Right ventricle myocardium inferior (tissue), 1 donor: ENCODE data around the gene TAS2R40. TPM values are rescaled to one million over a fixed set of nuclear protein-coding genes. Genes with fewer than 3 reads are reported as not detected.
"Not testable (repeated sequence)": the region's sequence is repeated elsewhere in the genome, so short reads cannot be mapped to it uniquely, and the experiment has no call there.

ENCODE experiments used
- ATAC-seq: fragments of 200-7000 bp; cut with Tn5 transposase; one replicate; pipeline ENCODE4 v1.9.1; 2020; ENCODE audit warnings: mild to moderate bottlenecking, moderate library complexity
- DNase-seq: peaks from one replicate; pipeline ENCODE4 v3.0.0; 2021; ENCODE audit errors: missing footprints
- intact Hi-C: fragments of 100-400 bp; cut with DNase I; formaldehyde crosslinking; loops from one replicate; pipeline ENCODE4 v1.11.0; 2022
- long read RNA-seq: library from polyadenylated mRNA; unstranded; transcript quantifications from one replicate; pipeline ENCODE4 v2.0.0, GENCODE V29; 2021
- total RNA-seq: library from RNA; stranded (reverse); fragmentation: NEBNext Ultra II Directional; extraction: Animal tissue kit (Norgen Biotek cat#: 25700); gene quantifications from one replicate; pipeline ENCODE4 v1.2.1, GENCODE V29; 2021
- donor health status: DM: no; HTN: yes; CAD: no; lungs with severe emphysema.

The TAS2R40 gene
- not detected for total RNA-seq
- long read RNA-seq, result 0 reads

- intact Hi-C loops, result no loop called here
- DNase-seq (no peak), ATAC-seq (no peak)
Measured at GRCh38 chr7:143221737-143222136, at the start of gene TAS2R40. TSS of gene TAS2R40 (plus strand) at chr7:143222037. CDS start at chr7:143222079, 42 bp downstream.

- ATAC-seq (no peak), DNase-seq (no peak)
Measured at GRCh38 chr7:143172354-143172753, 49.5 kb upstream of the TAS2R40 start.

GRCh38 chr7:143176128-143176527, 45.7 kb upstream of the TAS2R40 start:
- intact Hi-C loops, result no loop called here
- DNase-seq (no peak), ATAC-seq (no peak)

More at GRCh38 chr7:143172354-143172753, 49.5 kb upstream of the TAS2R40 start:
- intact Hi-C loops, result no loop called here

GRCh38 chr7:143177374-143178119, 44.3 kb upstream of the TAS2R40 start:
- ATAC-seq (no peak), DNase-seq (no peak)
- intact Hi-C loops, result no loop called here

- DNase-seq, ATAC-seq, intact Hi-C loops: not testable (repeated sequence)
Measured at GRCh38 chr7:143180771-143181170, 41.1 kb upstream of the TAS2R40 start.

- intact Hi-C loops, result no loop called here
- ATAC-seq (no peak), DNase-seq (no peak)
Measured at GRCh38 chr7:143181349-143181748, 40.5 kb upstream of the TAS2R40 start.

GRCh38 chr7:143183024-143183423, 38.8 kb upstream of the TAS2R40 start, which contains the start of gene TAS2R39:
TSS of gene TAS2R39 (plus strand) at chr7:143183419. CDS start at chr7:143183419, 0 bp downstream.
- intact Hi-C loops, result no loop called here
- DNase-seq (no peak), ATAC-seq (no peak)

GRCh38 chr7:143185551-143185950, 36.3 kb upstream of the TAS2R40 start:
- DNase-seq (no peak), ATAC-seq (no peak)
- intact Hi-C loops, result no loop called here

GRCh38 chr7:143188994-143189393, 32.8 kb upstream of the TAS2R40 start:
- DNase-seq (no peak), ATAC-seq (no peak)
- intact Hi-C loops, result no loop called here

GRCh38 chr7:143193880-143194279, 28.0 kb upstream of the TAS2R40 start:
- ATAC-seq (no peak), DNase-seq (no peak)
- intact Hi-C loops, result no loop called here

- intact Hi-C loops, result no loop called here
- ATAC-seq (no peak), DNase-seq (no peak)
Measured at GRCh38 chr7:143199040-143199439, 22.8 kb upstream of the TAS2R40 start.

GRCh38 chr7:143202161-143202560, 19.7 kb upstream of the TAS2R40 start:
- intact Hi-C loops, result no loop called here
- DNase-seq (no peak), ATAC-seq (no peak)

GRCh38 chr7:143203386-143203785, 18.5 kb upstream of the TAS2R40 start:
- intact Hi-C loops, result no loop called here
- no peak for ATAC-seq

GRCh38 chr7:143205560-143206293, 16.1 kb upstream of the TAS2R40 start:
- DNase-seq, result no peak
- ATAC-seq, result peak; percentile 54
- intact Hi-C loops, result no loop called here

More at GRCh38 chr7:143203386-143203785, 18.5 kb upstream of the TAS2R40 start:
- DNase-seq, result no peak

- intact Hi-C loops, result loop anchor here (10.0 kb wide), 1 partner anchor 606 kb away; no protein-coding TSS in a partner anchor
- ATAC-seq, result no peak
Measured at GRCh38 chr7:143210541-143210940, 11.3 kb upstream of the TAS2R40 start.

GRCh38 chr7:143213478-143213877, 8.4 kb upstream of the TAS2R40 start:
- intact Hi-C loops, result loop anchor here (10.0 kb wide), 1 partner anchor 609 kb away; no protein-coding TSS in a partner anchor
- not testable (repeated sequence) for ATAC-seq, DNase-seq

More at GRCh38 chr7:143210541-143210940, 11.3 kb upstream of the TAS2R40 start:
- DNase-seq, result no peak

GRCh38 chr7:143214789-143215679, 6.8 kb upstream of the TAS2R40 start:
- ATAC-seq, result peak; percentile 67
- intact Hi-C loops, result loop anchor here (1.0 to 10.0 kb wide), 3 partner anchors 207 to 610 kb away; no protein-coding TSS in a partner anchor
- DNase-seq, result no peak

- ATAC-seq (no peak), DNase-seq (no peak)
- intact Hi-C loops, result loop anchor here (5.0 to 10.0 kb wide), 2 partner anchors 364 to 611 kb away; no protein-coding TSS in a partner anchor
Measured at GRCh38 chr7:143216151-143216550, 5.7 kb upstream of the TAS2R40 start.
